ENCODE results near the gene GBP5.
"Not testable (repeated sequence)": the region's sequence is repeated elsewhere in the genome, so short reads cannot be mapped to it uniquely, and the experiment has no call there.

The GBP5 gene, protein sequence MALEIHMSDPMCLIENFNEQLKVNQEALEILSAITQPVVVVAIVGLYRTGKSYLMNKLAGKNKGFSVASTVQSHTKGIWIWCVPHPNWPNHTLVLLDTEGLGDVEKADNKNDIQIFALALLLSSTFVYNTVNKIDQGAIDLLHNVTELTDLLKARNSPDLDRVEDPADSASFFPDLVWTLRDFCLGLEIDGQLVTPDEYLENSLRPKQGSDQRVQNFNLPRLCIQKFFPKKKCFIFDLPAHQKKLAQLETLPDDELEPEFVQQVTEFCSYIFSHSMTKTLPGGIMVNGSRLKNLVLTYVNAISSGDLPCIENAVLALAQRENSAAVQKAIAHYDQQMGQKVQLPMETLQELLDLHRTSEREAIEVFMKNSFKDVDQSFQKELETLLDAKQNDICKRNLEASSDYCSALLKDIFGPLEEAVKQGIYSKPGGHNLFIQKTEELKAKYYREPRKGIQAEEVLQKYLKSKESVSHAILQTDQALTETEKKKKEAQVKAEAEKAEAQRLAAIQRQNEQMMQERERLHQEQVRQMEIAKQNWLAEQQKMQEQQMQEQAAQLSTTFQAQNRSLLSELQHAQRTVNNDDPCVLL

DNA sequence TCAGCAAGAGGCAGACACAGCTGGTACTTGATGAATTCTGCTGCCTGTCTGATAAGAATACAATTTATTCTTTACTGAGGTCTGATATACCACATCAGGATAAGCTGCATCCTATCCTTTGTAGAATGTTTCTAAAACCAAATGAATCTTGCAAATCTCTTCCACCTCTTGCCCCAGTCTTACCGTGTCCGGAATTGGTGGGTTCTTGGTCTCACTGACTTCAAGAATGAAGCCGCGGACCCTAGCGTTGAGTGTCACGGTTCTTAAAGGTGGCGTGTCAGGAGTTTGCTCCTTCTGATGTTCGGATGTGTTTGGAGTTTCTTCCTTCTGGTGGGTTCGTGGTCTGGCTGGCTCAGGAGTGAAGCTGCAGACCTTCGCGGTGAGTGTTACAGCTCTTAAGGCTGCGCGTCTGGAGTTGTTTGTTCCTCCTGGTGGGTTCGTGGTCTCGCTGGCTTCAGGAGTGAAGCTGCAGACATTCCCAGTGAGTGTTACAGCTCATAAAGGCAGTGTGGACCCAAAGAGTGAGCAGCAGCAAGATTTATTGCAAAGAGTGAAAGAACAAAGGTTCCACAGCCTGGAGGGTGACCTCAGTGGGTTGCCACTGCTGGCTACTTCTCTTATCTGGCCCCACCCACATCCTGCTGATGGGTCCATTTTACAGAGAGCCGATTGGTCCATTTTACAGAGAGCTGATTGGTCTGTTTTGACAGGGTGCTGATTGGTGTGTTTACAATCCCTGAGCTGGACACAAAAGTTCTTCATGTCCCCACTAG is at the start of gene GBP5:
TSS of gene GBP5 (minus strand) at position 592 of the 773 bp plus-strand sequence. CDS start 3,305 bp downstream, outside the sequence.
- DNase-seq, result peak; percentile 55

DNA sequence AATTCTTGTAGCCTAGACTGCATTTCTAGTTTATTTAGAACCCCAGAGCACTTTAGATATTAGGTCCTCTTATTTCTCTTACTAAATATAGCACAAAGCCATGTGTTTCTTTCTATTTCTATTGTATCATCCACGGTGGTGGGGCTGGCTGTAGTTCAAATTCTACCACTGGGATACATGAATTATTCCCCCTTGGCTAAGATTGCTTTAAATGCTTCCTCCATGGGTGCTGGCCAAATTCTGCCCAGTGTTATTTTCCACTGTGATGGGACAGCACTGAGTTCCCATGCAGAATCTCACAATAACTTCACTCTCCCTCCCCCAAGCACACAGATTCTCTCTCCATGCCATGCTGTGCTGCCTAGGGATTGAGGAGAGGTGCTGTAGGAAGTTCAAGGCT is 49.7 kb upstream of the GBP5 start:
- no peak for DNase-seq

GRCh38 chr1:89312572-89312971 is 39.9 kb upstream of the GBP5 start:
- DNase-seq, result no peak

GRCh38 chr1:89311757-89312156 is 39.1 kb upstream of the GBP5 start:
- DNase-seq, result no peak

- no peak for DNase-seq
These were observed 38.3 kb upstream of the GBP5 start for GRCh38 chr1:89310976-89311375.

GRCh38 chr1:89310505-89310904 is 37.8 kb upstream of the GBP5 start:
- DNase-seq, result no peak

GRCh38 chr1:89309828-89310227 is 37.2 kb upstream of the GBP5 start:
- DNase-seq, result no peak

DNA sequence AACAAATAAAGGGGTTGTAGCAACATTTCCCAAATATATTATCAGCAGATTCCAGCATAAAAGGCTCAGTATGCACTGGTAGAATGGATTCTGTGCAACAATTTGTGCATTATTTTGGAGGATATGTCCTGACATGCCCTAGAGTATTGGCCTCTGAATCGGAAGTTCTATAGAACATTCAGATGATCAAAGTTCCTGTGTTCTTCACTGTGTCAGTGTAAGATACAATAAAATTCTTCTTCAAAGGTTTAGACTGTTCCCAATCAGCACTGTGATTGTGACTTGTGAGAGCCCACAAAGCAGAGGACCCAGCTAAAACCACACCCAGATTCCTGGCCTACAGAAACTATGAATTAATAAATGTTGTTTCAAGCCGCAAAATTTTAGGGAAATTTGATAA is 33.6 kb upstream of the GBP5 start:
- no peak for DNase-seq

- DNase-seq, result no peak
These were observed 32.8 kb upstream of the GBP5 start for GRCh38 chr1:89305493-89305892.

DNA sequence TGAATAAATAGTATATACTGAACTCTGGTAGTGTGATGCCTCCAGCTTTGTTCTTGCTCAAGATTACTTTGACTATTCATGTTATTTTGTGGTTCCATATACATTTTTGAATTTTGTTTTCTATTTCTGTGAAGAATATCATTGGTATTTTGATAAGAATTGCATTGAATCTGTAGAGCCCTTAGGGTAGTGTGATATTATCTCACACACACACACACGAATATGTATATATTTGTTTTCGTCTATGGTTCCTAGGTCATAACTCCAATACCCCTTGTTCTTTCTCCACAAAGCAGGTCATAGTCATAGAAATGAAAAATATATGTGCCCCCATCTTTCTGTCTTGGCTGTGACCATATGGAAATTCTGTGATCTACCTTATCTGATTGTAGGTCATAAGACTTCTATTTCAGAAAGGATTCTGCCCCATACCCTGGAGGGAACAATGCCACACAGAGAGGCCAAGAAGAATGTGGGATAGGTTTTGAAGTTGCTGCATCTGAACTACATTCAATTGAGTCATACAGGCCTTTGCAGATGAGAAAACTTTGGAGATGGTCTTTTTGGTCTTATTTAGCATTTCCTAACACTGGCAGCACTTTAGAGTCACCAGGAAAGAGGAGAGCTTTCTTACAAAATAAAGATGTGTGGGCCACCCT is 32.0 kb upstream of the GBP5 start:
- DNase-seq, result no peak

- DNase-seq, result no peak
These were observed 30.2 kb upstream of the GBP5 start for GRCh38 chr1:89302697-89303332.

DNA sequence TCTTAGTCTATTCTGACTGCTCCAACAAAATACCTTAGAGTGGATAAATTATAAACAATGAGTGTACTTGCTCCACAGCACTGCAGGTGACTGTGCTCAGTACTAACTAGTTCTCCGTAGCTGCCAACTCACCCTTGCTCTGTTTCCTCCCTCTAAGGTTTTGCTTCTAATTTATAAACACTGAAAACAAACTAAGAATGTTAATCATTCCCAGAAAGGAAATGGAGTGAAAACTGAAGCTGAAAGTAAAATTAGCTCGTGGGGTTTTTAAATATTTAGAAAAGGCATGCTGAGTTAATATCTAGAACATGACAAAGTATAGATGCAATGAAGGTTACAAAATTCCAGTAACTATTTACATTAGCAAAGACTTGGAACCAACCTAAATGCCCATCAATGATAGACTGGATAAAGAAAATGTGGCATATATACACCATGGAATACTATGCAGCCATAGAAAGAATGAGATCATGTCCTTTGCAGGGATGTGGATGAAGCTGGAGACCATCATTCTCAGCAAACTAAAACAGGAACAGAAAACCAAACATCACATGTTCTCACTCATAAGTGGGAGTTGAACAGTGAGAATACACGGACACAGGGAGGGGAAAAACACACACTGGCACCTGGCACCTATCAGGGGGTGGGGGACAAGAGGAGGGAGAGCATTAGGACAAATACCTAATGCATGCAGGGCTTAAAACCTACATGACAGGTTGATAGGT is 27.2 kb upstream of the GBP5 start:
- not testable (repeated sequence) for DNase-seq

- DNase-seq, result no peak
These were observed 25.8 kb upstream of the GBP5 start for GRCh38 chr1:89298461-89298860.

DNA sequence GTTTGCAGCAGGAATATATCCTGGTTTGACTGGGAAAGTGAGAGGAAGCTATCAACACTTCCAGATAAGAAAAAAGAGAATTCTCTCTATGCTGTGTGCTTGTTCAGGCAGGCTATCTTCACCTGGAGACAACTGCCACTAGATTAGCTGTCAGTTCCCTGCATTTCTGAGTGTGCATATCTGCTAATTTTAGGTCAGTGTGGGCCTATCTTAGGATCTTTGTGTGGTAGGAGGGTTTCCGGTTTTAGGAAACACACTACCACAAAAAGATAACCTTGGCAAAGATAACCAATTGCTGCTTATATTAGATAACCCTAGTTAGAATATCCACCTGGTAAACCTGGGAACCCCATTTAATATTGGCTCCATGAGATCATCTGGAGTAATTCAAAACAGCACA is 22.5 kb upstream of the GBP5 start:
- no peak for DNase-seq

- DNase-seq, result no peak
These were observed 18.6 kb upstream of the GBP5 start for GRCh38 chr1:89291276-89291675.

- no peak for DNase-seq
These were observed 15.3 kb upstream of the GBP5 start for GRCh38 chr1:89288051-89288340.

DNA sequence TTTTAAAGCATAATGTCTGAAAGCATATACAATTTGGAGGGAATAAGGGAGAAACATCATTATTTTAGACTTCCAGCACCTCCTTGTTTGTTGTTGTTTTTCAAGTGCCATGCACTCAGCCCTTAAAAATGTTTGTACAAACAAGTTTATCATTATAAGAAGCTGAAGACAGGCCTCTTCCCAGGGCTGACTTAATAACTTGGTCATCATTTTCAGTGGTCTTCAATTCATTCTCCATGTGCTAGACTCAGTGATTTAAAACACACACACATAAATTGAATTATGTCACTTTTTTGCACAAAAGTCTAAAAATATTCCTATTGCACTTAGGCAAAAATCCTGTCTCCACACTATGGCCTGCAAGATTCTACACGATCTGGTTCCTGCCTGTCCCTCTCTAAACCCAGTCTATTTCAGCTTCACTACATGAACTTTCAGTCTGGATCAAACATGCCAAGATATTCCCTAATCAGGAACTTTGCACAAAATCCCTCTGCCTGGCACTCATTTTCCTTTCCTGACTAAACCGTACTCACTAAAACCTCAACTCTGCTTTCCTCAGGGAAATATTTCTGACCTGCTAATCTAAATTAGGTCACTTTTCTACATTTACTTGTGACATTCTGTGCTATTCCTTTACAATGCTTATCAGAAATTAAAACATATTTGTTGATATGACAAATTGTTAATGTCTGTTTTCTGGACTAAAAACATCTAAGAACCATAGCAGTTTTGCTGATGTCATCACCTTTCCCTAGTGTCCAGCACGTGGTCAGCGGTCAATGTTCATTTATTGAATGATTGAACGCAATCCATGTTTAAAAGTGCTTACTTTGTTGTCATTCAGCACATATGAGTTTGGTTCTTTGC is 14.8 kb upstream of the GBP5 start:
- no peak for DNase-seq

DNA sequence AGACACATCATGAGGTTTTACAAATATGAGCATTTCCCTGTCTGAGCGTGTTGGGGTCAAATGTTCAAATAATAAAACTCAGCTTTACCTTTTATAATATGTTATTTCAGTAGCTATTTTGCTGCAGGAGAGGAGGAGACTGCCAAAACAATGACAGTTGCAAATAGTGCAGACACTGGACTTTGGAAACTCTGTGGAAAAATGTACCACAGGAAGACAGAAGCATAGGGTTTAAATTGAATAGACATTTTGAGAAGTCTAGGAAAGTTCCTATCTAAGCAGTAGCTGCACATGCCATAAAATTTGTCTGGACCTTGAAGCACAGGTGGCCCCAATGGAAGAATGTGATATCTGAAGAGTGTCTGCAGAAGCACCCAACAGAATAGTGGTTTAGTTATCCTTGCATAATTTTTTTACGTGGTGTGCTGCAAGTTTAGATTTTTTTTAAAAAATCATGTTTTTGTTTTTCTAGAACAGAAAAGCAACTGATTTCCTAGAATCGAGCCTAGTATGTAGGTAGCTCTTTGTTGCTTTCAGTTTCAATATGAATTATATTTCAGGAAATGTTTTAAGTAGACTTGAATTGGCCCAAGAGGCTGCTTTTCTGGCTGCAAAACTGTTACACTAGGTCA is 14.0 kb upstream of the GBP5 start:
- no peak for DNase-seq

- DNase-seq, result no peak
These were observed 13.2 kb upstream of the GBP5 start for GRCh38 chr1:89285745-89286380.

GRCh38 chr1:89284078-89284763 is 11.6 kb upstream of the GBP5 start:
- DNase-seq, result not testable (repeated sequence)

All from GDM1 (cell line).